Lung (tissue), 12 donors: ENCODE results near the gene TMEM158. TPM values are rescaled to one million over a fixed set of nuclear protein-coding genes. Genes with fewer than 3 reads are reported as not detected.

Source experiments
- ATAC-seq: fragments of 200-7000 bp; cut with Tn5 transposase; one replicate; pipeline ENCODE4 v1.9.1; 2020; ENCODE audit warnings: moderate number of reproducible peaks; ENCODE audit not compliant: insufficient read depth, low FRiP score
- DNase-seq, 3 donors: peaks; one replicate each; pipeline ENCODE4 v3.0.0-alpha.2; 2013 to 2017
- H3K27ac ChIP-seq, 2 donors: one replicate each; pipeline ENCODE4 v1.5.1; 2013; ENCODE audit warnings: mild to moderate bottlenecking in 2 of 2, moderate library complexity in 2 of 2, control low read depth in 1 of 2, inconsistent platforms in 1 of 2, low read depth in 1 of 2, low read length in 1 of 2
- H3K27me3 ChIP-seq, 3 donors: one replicate each; pipeline ENCODE4 v1.5.1; 2013; ENCODE audit warnings: low read length in 2 of 3; ENCODE audit not compliant: control insufficient read depth in 3 of 3, insufficient read depth in 3 of 3
- H3K36me3 ChIP-seq, 4 donors: one replicate each; pipeline ENCODE4 v1.5.1; 2013; ENCODE audit warnings: low read length in 4 of 4, mild to moderate bottlenecking in 1 of 4, moderate library complexity in 1 of 4; ENCODE audit not compliant: control insufficient read depth in 4 of 4, insufficient read depth in 4 of 4
- H3K4me1 ChIP-seq, 5 donors: one replicate each; pipeline ENCODE4 v1.5.1; 2013; ENCODE audit warnings: low read length in 5 of 5, mild to moderate bottlenecking in 2 of 5, moderate library complexity in 1 of 5; ENCODE audit not compliant: control insufficient read depth in 5 of 5, insufficient read depth in 5 of 5
- H3K4me3 ChIP-seq: one replicate; pipeline ENCODE4 v1.5.1; 2013; ENCODE audit warnings: mild to moderate bottlenecking, control low read depth, moderate library complexity
- H3K9ac ChIP-seq, 2 donors: one replicate each; pipeline ENCODE4 v1.5.1; 2013; ENCODE audit warnings: low read length in 2 of 2, control low read depth in 1 of 2; ENCODE audit not compliant: insufficient read depth in 1 of 2
- H3K9me3 ChIP-seq, 4 donors: one replicate each; pipeline ENCODE4 v1.5.1; 2013; ENCODE audit warnings: low read length in 3 of 4, mild to moderate bottlenecking in 1 of 4, moderate library complexity in 1 of 4; ENCODE audit not compliant: control insufficient read depth in 4 of 4, insufficient read depth in 3 of 4
- CTCF ChIP-seq: IDR thresholded peaks from 2 replicates; pipeline ENCODE4 v1.5.1; 2012; ENCODE audit warnings: mild to moderate bottlenecking; ENCODE audit errors: control extremely low read depth, extremely low read depth
- WGBS, 2 donors: extraction: QIAGEN DNeasy Blood & Tissue Kit; methylation state at CpG; one replicate each; pipeline ENCODE4 v1.1.7; 2013; 5-methylcytosine and 5-hydroxymethylcytosine counted together
- polyA plus RNA-seq, 2 donors: library from polyadenylated mRNA; stranded (reverse); fragments of 200-250 nt; gene quantifications; one replicate each; pipeline ENCODE4 v1.2.1, GENCODE V29; 2013
- total RNA-seq, 2 donors: library from RNA; depleted of rRNA in 1 of 2; stranded (reverse); fragments of >200 nt in 1 of 2; gene quantifications; one replicate each; pipeline ENCODE4 v1.2.1, GENCODE V29; 2014 to 2021
- donor health status: control.
- donor health status: control.
- donor health status: Bipolar disorder and iron deficiency.
- donor health status: healthy.
- donor health status: DM: yes; HTN: yes; CAD: no.

Gene TMEM158
- total and polyA plus RNA-seq, 4 donors: 1.1 to 3.4 (median 1.4) TPM

DNA sequence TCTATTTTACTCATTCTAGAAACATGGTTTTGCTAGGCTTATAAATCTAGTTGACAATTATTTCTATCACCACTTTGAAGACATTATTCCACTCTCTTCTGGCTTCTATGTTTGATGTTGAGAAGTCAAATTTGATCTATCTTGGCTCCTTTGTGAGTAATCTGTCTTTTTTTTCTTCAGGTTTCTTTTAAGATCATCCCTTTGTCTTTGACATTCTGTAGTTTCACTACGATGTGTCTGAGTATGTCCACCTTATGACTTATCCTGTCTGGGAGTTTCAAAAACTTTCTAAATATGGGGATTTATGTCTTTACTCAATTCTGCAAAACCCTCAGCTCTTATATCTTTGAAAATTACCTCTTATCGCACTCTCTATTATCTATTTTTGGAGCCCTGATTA is 41.0 kb upstream of the TMEM158 start:
- H3K36me3 ChIP-seq: no peaks in the 10 kb centered on the region
- 84 to 90% methylated on average over 2 of the region's 2 CpGs for WGBS, 2 donors
- H3K9me3 ChIP-seq: peaks cover 0 to 2% (median 0%) of the 10 kb centered on the region in 4 donors
- H3K27ac ChIP-seq: no peak overlapping the region
- no peak overlapping the region for H3K9ac ChIP-seq
- TF ChIP-seq CTCF: no peak
- no peaks in the 10 kb centered on the region for H3K4me1 ChIP-seq
- peaks cover 0 to 7% (median 0%) of the 10 kb centered on the region in 3 donors for H3K27me3 ChIP-seq
- no peak for DNase-seq
- ATAC-seq: no peak
- H3K4me3 ChIP-seq: no peak overlapping the region

DNA sequence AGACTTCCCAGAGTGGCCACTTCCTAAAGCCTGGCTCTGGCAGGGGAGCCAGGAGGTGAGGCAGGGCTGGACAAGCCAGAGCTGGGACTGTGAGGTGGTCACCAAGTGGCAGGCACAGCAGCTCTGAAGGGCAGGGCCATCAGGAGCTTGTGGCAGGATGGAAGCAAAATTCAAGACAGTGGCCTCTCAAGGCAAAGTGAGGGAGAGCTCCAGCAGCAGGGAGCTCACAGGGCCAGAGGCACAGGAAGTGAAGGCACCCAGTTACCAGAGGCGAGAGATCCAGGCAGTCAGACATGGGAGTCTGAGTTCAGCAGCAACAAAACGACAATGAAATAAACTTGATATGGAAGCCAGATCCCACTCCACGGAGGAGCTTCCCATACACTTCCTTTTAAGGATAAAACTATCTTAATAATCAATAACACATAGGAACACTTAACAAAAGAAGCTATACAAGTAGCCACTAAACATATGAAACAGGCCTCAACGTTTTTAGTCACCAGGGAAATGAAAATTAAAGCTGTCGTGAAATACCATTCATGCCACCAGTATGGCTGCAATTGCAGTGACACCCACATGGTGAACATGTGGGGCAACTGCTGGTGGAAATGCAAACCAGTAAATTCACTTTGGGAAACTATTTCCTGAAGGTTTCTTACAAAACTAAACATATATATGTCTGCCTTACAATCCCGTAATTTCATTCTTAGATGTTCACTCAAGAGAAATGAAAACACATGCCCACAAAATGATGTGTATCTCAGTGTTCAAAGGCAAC is 35.4 kb upstream of the TMEM158 start:
- no peak for DNase-seq
- Histone ChIP-seq H3K9ac (no peak overlapping the region), H3K4me3 (no peak overlapping the region), H3K4me1 (peaks cover 0 to 3% (median 0%) of the 10 kb centered on the region in 5 donors), H3K36me3 (no peaks in the 10 kb centered on the region), H3K9me3 (peaks cover 0 to 3% (median 0%) of the 10 kb centered on the region in 4 donors), H3K27me3 (no peaks in the 10 kb centered on the region), H3K27ac (no peak overlapping the region)
- WGBS, 2 donors: 69 to 74% methylated on average over 6 of the region's 6 CpGs
- TF ChIP-seq CTCF: no peak
- ATAC-seq: no peak

DNA sequence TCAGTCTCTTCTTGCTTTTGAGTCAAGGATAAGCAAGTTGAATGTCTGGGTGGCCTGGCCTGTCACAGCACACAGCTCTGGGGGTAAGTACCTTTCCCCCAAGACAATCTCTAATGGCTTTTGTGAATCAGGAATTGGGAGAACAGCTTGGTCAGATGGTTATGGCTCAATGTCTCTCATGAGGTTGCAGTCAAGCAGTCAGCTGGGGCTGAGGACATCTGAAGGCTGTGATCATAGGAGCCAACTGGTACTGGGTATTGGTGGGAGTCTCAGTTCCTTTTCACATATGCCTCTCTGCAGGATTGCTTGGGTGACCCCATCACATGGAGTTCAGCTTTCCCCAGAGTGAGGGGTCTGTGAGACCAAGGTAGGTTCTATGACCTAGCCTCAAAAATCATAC is 33.0 kb upstream of the TMEM158 start:
- DNase-seq: no peak
- ATAC-seq: no peak

More for the DNA sequence above, 33.0 kb upstream of the TMEM158 start:
- no peak overlapping the region for H3K27ac ChIP-seq
- H3K36me3 ChIP-seq: no peaks in the 10 kb centered on the region
- TF ChIP-seq CTCF: no peak
- H3K9ac ChIP-seq: no peak overlapping the region
- no peak overlapping the region for H3K4me3 ChIP-seq
- H3K9me3 ChIP-seq: peaks cover 0 to 2% (median 0%) of the 10 kb centered on the region in 4 donors
- H3K4me1 ChIP-seq: peaks cover 0 to 3% (median 0%) of the 10 kb centered on the region in 5 donors
- no peaks in the 10 kb centered on the region for H3K27me3 ChIP-seq
